ENCODE data around the gene ATG2B.

DNA sequence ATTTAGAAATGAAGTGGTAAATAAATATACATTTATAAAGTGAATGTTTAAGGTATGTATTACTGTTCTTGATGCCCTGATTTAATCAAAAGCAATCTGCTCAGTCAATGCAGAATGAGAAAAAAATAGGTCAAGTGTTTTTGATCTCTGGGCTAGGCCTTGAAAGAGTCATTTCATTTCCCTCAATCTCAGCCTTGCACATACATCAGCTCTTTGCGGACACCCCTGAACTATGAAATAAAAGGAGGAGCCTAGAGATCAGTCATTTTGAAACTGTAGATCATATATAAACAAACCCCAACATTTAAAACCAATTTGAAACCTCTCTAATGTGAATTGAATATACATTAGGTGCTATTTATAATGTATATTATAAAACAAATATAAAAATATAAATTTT, 42.5 kb downstream of the ATG2B start:
- TF ChIP-seq POLR2A (IDR thresholded peaks at IDR 0.05) (no peak), CTCF (IDR thresholded peaks at IDR 0.05 in 4 of 5, conservative IDR thresholded peaks at IDR 0.05 in 1 of 5) (no peak)

Measured in gastrocnemius medialis (tissue), 4 donors.